K562 (cell line): Measurements from ENCODE around the gene SP4. TPM values are rescaled to one million over a fixed set of nuclear protein-coding genes. Genes with fewer than 3 reads are reported as not detected.
A peak's percentile ranks its signal among the peaks of the same experiment; 100 is the strongest.

ENCODE experiments used
- ATF1 ChIP-seq, 2 experiments: fragments of 450-650 bp in 1 of 2; IDR thresholded peaks; 2 replicates each; pipeline ENCODE4 v1.6.1; 2016; ENCODE audit warnings: missing compliant biosample characterization in 1 of 2, missing genetic modification characterization in 1 of 2
- BHLHE40 ChIP-seq: IDR thresholded peaks from 2 replicates; pipeline ENCODE4 v1.6.1; 2011; ENCODE audit warnings: low read length, improper control_type of control experiment
- BRD9 ChIP-seq: fragments of 450-650 bp; IDR thresholded peaks from 2 replicates; pipeline ENCODE4 v1.6.1; 2018; ENCODE audit warnings: low read depth; ENCODE audit not compliant: partially characterized antibody
- CBX3 ChIP-seq, 2 experiments: IDR thresholded peaks; 1 replicate in 1 of 2; 2 replicates in 1 of 2; pipeline ENCODE4 v1.6.1; 2012; ENCODE audit warnings: inconsistent platforms in 2 of 2, low read length in 2 of 2, borderline replicate concordance in 1 of 2, control low read depth in 1 of 2
- CREB1 ChIP-seq, 2 experiments: sonication (generic) in 1 of 2; formaldehyde crosslinking in 1 of 2; IDR thresholded peaks; 2 replicates each; pipeline versions ENCODE4 v1.6.1 to v1.8.0; 2012 to 2022; ENCODE audit warnings: inconsistent platforms in 1 of 2, mild to moderate bottlenecking in 1 of 2, missing genetic modification reagents in 1 of 2, moderate library complexity in 1 of 2
- CSDE1 ChIP-seq, 2 experiments: fragments of 450-650 bp; IDR thresholded peaks; 2 replicates each; pipeline ENCODE4 v1.6.1; 2016; ENCODE audit warnings: mild to moderate bottlenecking in 1 of 2
- GATAD2B ChIP-seq: fragments of 450-650 bp; IDR thresholded peaks from 2 replicates; pipeline ENCODE4 v1.6.1; 2017; ENCODE audit warnings: mild to moderate bottlenecking, borderline replicate concordance
- LARP7 ChIP-seq: fragments of 450-650 bp; IDR thresholded peaks from 2 replicates; pipeline ENCODE4 v1.6.1; 2016
- LEF1 ChIP-seq: fragments of 450-650 bp; IDR thresholded peaks from 2 replicates; pipeline ENCODE4 v1.6.1; 2016; ENCODE audit warnings: mild to moderate bottlenecking
- RBBP5 ChIP-seq: fragments of 200-600 bp; sonication (generic); IDR thresholded peaks from 2 replicates; pipeline ENCODE4 v1.6.1; 2012; ENCODE audit warnings: borderline replicate concordance, mild to moderate bottlenecking, low read length, control low read depth, inconsistent platforms; ENCODE audit not compliant: insufficient read depth, poor library complexity, severe bottlenecking
- SETDB1 ChIP-seq: IDR thresholded peaks from one replicate; pipeline ENCODE4 v1.6.1; 2012; ENCODE audit warnings: low read length, control low read depth, inconsistent platforms
- SRSF1 ChIP-seq: fragments of 200-400 bp; formaldehyde crosslinking; IDR thresholded peaks from 2 replicates; pipeline ENCODE4 v1.6.1; 2017; ENCODE audit warnings: mild to moderate bottlenecking, low read depth, low read length, moderate library complexity
- TCF3 ChIP-seq: sonication (generic); formaldehyde crosslinking; IDR thresholded peaks from 2 replicates; pipeline ENCODE4 v1.4.0; 2020; ENCODE audit warnings: mild to moderate bottlenecking, missing genetic modification reagents
- XRCC3 ChIP-seq: fragments of 450-650 bp; IDR thresholded peaks from 2 replicates; pipeline ENCODE4 v1.6.1; 2017; ENCODE audit warnings: mild to moderate bottlenecking, moderate library complexity
- ZNF121 ChIP-seq: sonication (generic); formaldehyde crosslinking; conservative IDR thresholded peaks from 2 replicates; pipeline ENCODE4 v1.8.0; 2022; ENCODE audit warnings: missing genetic modification reagents
- ZNF274 ChIP-seq: IDR thresholded peaks from 2 replicates; pipeline ENCODE4 v1.6.1; 2011; ENCODE audit warnings: low read depth, mild to moderate bottlenecking, low read length, moderate library complexity, borderline replicate concordance
- ZNF384 ChIP-seq: IDR thresholded peaks from 2 replicates; pipeline ENCODE4 v1.6.1; 2012; ENCODE audit warnings: low read depth, low read length, improper control_type of control experiment
- ZNF785 ChIP-seq: fragments of 250-450 bp; sonication (Bioruptor Pico); IDR thresholded peaks from 2 replicates; pipeline ENCODE4 v1.4.0; 2020; ENCODE audit warnings: mild to moderate bottlenecking
- polyA plus RNA-seq, 8 experiments: library from polyadenylated mRNA; depleted of rRNA in 4 of 8; stranded (reverse) in 5 of 8; unstranded in 3 of 8; fragments of >200 nt; fragmentation: Nextera tagmentation in 2 of 8; fragmentation: Illumina TruSeq in 1 of 8; extraction: Ambion mirVana in 2 of 8; extraction: Trizol in 1 of 8; gene quantifications; 2 replicates each; pipeline versions ENCODE4 v1.2.1 to v1.2.3, GENCODE V29; 2011 to 2014; ENCODE audit warnings: inconsistent platforms in 1 of 8, missing spikeins in 1 of 8
- total RNA-seq, 7 experiments: library from RNA; depleted of rRNA in 6 of 7; stranded (reverse); fragments of >200 nt in 6 of 7; fragmentation: Illumina TruSeq in 2 of 7; extraction: Trizol in 2 of 7; gene quantifications; 2 replicates each; pipeline versions ENCODE4 v1.2.1 to v1.2.3, GENCODE V29; 2011 to 2021; ENCODE audit warnings: low replicate concordance in 1 of 7
- TF ChIP-seq, protein P1 (sequence below): sonication (generic); formaldehyde crosslinking; IDR thresholded peaks from 2 replicates; pipeline ENCODE4 v1.8.1; 2023; ENCODE audit warnings: mild to moderate bottlenecking, missing genetic modification reagents
- TF ChIP-seq, protein P2 (sequence below): IDR thresholded peaks from 2 replicates; pipeline ENCODE4 v1.6.1; 2011; ENCODE audit not compliant: insufficient read length; ENCODE audit errors: extremely low read depth
- TF ChIP-seq, protein P3 (sequence below), 3 experiments: fragments of 200-800 bp in 1 of 3; fragments of 250-450 bp in 1 of 3; fragments of 450-650 bp in 1 of 3; sonication (Bioruptor Pico) in 1 of 3; sonication (Bioruptor generic) in 1 of 3; formaldehyde crosslinking in 1 of 3; IDR thresholded peaks; 2 replicates each; pipeline versions ENCODE4 v1.6.1 to v1.8.0; 2016 to 2022; ENCODE audit warnings: mild to moderate bottlenecking in 2 of 3, missing genetic modification characterization in 2 of 3, missing compliant biosample characterization in 1 of 3, moderate library complexity in 1 of 3
- TF ChIP-seq, protein P4 (sequence below): sonication (generic); formaldehyde crosslinking; IDR thresholded peaks from 2 replicates; pipeline ENCODE4 v1.8.1; 2023; ENCODE audit warnings: mild to moderate bottlenecking, missing genetic modification reagents

SP4 gene
- total and polyA plus RNA-seq, 9 of the 15 experiments (the other 6 are each of a cell fraction or from before 2014, with no cell fraction given), result 2.4 to 9.4 (median 4.5) TPM

DNA sequence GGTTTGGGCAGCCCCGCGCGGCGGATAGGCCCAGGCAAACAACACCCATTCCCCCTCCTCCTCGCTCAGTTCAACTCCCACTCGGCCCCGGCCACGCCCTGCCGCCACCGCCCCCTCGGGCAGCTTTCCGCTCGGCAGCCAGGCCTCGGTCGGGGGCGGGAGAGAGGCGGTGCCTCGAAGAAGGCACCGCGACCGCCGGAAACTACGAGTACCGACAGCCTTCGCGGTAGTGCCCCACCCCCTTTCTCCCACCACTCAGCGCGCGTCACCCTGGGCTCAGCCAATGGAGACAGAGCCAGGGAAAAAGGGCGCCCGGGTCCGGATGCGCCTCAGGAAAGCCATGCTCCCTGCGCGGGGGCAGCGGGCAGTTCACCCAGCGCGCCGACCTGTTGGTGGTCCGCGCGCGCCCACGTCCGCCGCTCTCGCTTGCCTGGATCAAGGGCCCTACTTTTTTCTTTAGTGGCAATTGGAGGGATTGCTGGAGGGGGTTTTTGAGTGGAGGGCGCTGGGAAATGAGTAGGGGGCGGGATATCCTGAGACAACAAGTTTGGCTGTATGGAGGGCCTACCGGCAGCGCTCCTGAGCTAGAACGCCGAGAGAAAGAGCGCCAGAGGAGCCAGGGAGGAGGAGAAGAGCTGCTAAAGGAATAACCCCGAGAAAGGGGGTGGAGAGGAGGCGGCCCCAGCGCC, 557 bp upstream of the SP4 start (continued):
- TF ChIP-seq CREB1 (IDR thresholded peaks at IDR 0.05) (peak; percentile 84), CREB1 (CRISPR knock-in tag; IDR thresholded peaks at IDR 0.05) (peak; percentile 88), XRCC3 (no peak), ZNF785 (CRISPR knock-in tag) (no peak), BRD9 (peak; percentile 57), BHLHE40 (no peak), LEF1 (peak; percentile 15; the same call in 1 of the 2 replicates), CSDE1 (IDR thresholded peaks at IDR 0.05) (no peak), GATAD2B (no peak), ZNF121 (no peak), ATF1 (CRISPR knock-in tag; IDR thresholded peaks at IDR 0.05) (no peak; the same call in 1 of the 2 replicates), ATF1 (tag; IDR thresholded peaks at IDR 0.05) (peak; percentile 94), LARP7 (no peak), CBX3 (IDR thresholded peaks at IDR 0.05; ENCODE audit: borderline replicate concordance in 1 of 2, low read length in 2 of 2) (no peak), ZNF274 (no peak), SETDB1 (no peak), ZNF384 (no peak), TCF3 (CRISPR knock-in tag) (no peak), SRSF1 (no peak), RBBP5 (peak; percentile 2)
- TF ChIP-seq, protein P1, sequence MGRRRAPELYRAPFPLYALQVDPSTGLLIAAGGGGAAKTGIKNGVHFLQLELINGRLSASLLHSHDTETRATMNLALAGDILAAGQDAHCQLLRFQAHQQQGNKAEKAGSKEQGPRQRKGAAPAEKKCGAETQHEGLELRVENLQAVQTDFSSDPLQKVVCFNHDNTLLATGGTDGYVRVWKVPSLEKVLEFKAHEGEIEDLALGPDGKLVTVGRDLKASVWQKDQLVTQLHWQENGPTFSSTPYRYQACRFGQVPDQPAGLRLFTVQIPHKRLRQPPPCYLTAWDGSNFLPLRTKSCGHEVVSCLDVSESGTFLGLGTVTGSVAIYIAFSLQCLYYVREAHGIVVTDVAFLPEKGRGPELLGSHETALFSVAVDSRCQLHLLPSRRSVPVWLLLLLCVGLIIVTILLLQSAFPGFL (CRISPR knock-in tag), result no peak
- TF ChIP-seq, protein P2, sequence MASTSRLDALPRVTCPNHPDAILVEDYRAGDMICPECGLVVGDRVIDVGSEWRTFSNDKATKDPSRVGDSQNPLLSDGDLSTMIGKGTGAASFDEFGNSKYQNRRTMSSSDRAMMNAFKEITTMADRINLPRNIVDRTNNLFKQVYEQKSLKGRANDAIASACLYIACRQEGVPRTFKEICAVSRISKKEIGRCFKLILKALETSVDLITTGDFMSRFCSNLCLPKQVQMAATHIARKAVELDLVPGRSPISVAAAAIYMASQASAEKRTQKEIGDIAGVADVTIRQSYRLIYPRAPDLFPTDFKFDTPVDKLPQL, result no peak
- TF ChIP-seq, protein P3, sequence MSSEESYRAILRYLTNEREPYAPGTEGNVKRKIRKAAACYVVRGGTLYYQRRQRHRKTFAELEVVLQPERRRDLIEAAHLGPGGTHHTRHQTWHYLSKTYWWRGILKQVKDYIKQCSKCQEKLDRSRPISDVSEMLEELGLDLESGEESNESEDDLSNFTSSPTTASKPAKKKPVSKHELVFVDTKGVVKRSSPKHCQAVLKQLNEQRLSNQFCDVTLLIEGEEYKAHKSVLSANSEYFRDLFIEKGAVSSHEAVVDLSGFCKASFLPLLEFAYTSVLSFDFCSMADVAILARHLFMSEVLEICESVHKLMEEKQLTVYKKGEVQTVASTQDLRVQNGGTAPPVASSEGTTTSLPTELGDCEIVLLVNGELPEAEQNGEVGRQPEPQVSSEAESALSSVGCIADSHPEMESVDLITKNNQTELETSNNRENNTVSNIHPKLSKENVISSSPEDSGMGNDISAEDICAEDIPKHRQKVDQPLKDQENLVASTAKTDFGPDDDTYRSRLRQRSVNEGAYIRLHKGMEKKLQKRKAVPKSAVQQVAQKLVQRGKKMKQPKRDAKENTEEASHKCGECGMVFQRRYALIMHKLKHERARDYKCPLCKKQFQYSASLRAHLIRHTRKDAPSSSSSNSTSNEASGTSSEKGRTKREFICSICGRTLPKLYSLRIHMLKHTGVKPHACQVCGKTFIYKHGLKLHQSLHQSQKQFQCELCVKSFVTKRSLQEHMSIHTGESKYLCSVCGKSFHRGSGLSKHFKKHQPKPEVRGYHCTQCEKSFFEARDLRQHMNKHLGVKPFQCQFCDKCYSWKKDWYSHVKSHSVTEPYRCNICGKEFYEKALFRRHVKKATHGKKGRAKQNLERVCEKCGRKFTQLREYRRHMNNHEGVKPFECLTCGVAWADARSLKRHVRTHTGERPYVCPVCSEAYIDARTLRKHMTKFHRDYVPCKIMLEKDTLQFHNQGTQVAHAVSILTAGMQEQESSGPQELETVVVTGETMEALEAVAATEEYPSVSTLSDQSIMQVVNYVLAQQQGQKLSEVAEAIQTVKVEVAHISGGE (CRISPR knock-in tag; IDR thresholded peaks at IDR 0.05), result no peak
- TF ChIP-seq, protein P4, sequence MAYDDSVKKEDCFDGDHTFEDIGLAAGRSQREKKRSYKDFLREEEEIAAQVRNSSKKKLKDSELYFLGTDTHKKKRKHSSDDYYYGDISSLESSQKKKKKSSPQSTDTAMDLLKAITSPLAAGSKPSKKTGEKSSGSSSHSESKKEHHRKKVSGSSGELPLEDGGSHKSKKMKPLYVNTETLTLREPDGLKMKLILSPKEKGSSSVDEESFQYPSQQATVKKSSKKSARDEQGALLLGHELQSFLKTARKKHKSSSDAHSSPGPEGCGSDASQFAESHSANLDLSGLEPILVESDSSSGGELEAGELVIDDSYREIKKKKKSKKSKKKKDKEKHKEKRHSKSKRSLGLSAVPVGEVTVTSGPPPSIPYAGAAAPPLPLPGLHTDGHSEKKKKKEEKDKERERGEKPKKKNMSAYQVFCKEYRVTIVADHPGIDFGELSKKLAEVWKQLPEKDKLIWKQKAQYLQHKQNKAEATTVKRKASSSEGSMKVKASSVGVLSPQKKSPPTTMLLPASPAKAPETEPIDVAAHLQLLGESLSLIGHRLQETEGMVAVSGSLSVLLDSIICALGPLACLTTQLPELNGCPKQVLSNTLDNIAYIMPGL (CRISPR knock-in tag), result no peak
